ENCODE data around the gene COQ8A. TPM values are rescaled to one million over a fixed set of nuclear protein-coding genes. Genes with fewer than 3 reads are reported as not detected.

The COQ8A gene
- total and polyA plus RNA-seq, 8 donors, result 26.4 to 384 (median 65.2) TPM

GRCh38 chr1:227010645-227011044 lies 70.6 kb downstream of the COQ8A start:
- no peak for DNase-seq
- intact Hi-C loops (cut with DNase I; ENCODE audit: low total_unique reads), result no loop called here
- Histone ChIP-seq H3K4me1 (peaks cover 0 to 13% (median 10%) of the 10 kb centered on the region in 4 donors), H3K27ac (no peak overlapping the region), H3K4me3 (no peak overlapping the region), H3K27me3 (no peaks in the 10 kb centered on the region), H3K36me3 (peaks cover 0 to 17% (median 14%) of the 10 kb centered on the region in 4 donors), H3K9me3 (no peaks in the 10 kb centered on the region)
- TF ChIP-seq POLR2A (IDR thresholded peaks at IDR 0.05) (no peak), CTCF (IDR thresholded peaks at IDR 0.05) (no peak), EP300 (IDR thresholded peaks at IDR 0.05) (no peak), POLR2AphosphoS5 (IDR thresholded peaks at IDR 0.05) (no peak)
- 94 to 98% (median 97%) methylated on average over 5 of the region's 5 CpGs for WGBS, 5 donors

GRCh38 chr1:227016990-227017389 lies 76.9 kb downstream of the COQ8A start:
- 17 to 50% (median 38%) methylated on average over 3 of the region's 3 CpGs for WGBS, 5 donors
- no peak for TF ChIP-seq EP300 (IDR thresholded peaks at IDR 0.05)
- Histone ChIP-seq H3K27me3 (no peaks in the 10 kb centered on the region), H3K27ac (no peak overlapping the region), H3K4me3 (no peak overlapping the region), H3K9me3 (peaks cover 0 to 7% (median 3%) of the 10 kb centered on the region in 4 donors), H3K4me1 (peaks cover 8 to 29% (median 12%) of the 10 kb centered on the region in 4 donors), H3K36me3 (peaks cover 7 to 65% (median 55%) of the 10 kb centered on the region in 4 donors)
- intact Hi-C loops (cut with DNase I; ENCODE audit: low total_unique reads), result no loop called here
- DNase-seq, result no peak

GRCh38 chr1:227032396-227032795 lies 92.3 kb downstream of the COQ8A start:
- intact Hi-C loops (cut with DNase I; ENCODE audit: low total_unique reads), result no loop called here

GRCh38 chr1:227033880-227034279 lies 93.8 kb downstream of the COQ8A start:
- WGBS, 5 donors, result 66 to 96% (median 92%) methylated on average over 2 of the region's 2 CpGs
- Histone ChIP-seq H3K27ac (no peak overlapping the region), H3K4me3 (no peak overlapping the region), H3K9me3 (no peaks in the 10 kb centered on the region), H3K27me3 (no peaks in the 10 kb centered on the region), H3K4me1 (peaks cover 0 to 5% (median 2%) of the 10 kb centered on the region in 4 donors), H3K36me3 (peaks cover 14 to 64% (median 51%) of the 10 kb centered on the region in 4 donors)
- intact Hi-C loops (cut with DNase I; ENCODE audit: low total_unique reads), result no loop called here
- DNase-seq, result no peak
- TF ChIP-seq CTCF (IDR thresholded peaks at IDR 0.05) (no peak), EP300 (IDR thresholded peaks at IDR 0.05) (no peak)

More at GRCh38 chr1:227032396-227032795, 92.3 kb downstream of the COQ8A start:
- H3K27me3 ChIP-seq, result no peaks in the 10 kb centered on the region
- H3K4me1 ChIP-seq, result peaks cover 0 to 5% (median 2%) of the 10 kb centered on the region in 4 donors
- no peaks in the 10 kb centered on the region for H3K9me3 ChIP-seq
- no peak overlapping the region for H3K27ac ChIP-seq
- peak in 1 of 2 donors; percentile 6 for DNase-seq
- H3K4me3 ChIP-seq, result no peak overlapping the region
- TF ChIP-seq EP300 (IDR thresholded peaks at IDR 0.05) (no peak), CTCF (IDR thresholded peaks at IDR 0.05) (no peak)
- H3K36me3 ChIP-seq, result peaks cover 11 to 68% (median 54%) of the 10 kb centered on the region in 4 donors
- WGBS, 5 donors, result 29 to 63% (median 50%) methylated on average over 3 of the region's 3 CpGs

GRCh38 chr1:227035316-227035715 lies 95.2 kb downstream of the COQ8A start:
- intact Hi-C loops (cut with DNase I; ENCODE audit: low total_unique reads), result no loop called here
- Histone ChIP-seq H3K27ac (no peak overlapping the region), H3K4me3 (no peak overlapping the region), H3K27me3 (no peaks in the 10 kb centered on the region), H3K9me3 (no peaks in the 10 kb centered on the region), H3K4me1 (peaks cover 0 to 5% (median 2%) of the 10 kb centered on the region in 4 donors), H3K36me3 (peaks cover 11 to 63% (median 44%) of the 10 kb centered on the region in 4 donors)
- 49 to 78% (median 76%) methylated on average over 2 of the region's 2 CpGs for WGBS, 5 donors
- TF ChIP-seq EP300 (IDR thresholded peaks at IDR 0.05) (no peak), POLR2A (IDR thresholded peaks at IDR 0.05) (no peak), POLR2AphosphoS5 (IDR thresholded peaks at IDR 0.05) (no peak), CTCF (IDR thresholded peaks at IDR 0.05) (no peak)
- no peak for DNase-seq

All from stomach (tissue), 9 donors.